GM19324 (cell line): ENCODE data around the gene HLA-DOA.

Experiments
- ATAC-seq: cut with Tn5 transposase; IDR thresholded peaks from one replicate; pipeline ENCODE4 v1.9.1; 2021; ENCODE audit warnings: mild to moderate bottlenecking, moderate library complexity; ENCODE audit not compliant: unreplicated experiment, low FRiP score

The HLA-DOA gene

GRCh38 chr6:32980488-32981038 is 28.8 kb downstream of the HLA-DOA start:
- no peak for ATAC-seq

GRCh38 chr6:32979720-32980487 is 29.5 kb downstream of the HLA-DOA start:
- no peak for ATAC-seq

GRCh38 chr6:32977953-32978324 is 31.5 kb downstream of the HLA-DOA start:
- ATAC-seq = no peak

- ATAC-seq = no peak
Observed at GRCh38 chr6:32977272-32977952, 32.0 kb downstream of the HLA-DOA start.

- no peak for ATAC-seq
Observed at GRCh38 chr6:32976334-32977069, 32.9 kb downstream of the HLA-DOA start.

GRCh38 chr6:32975886-32976285 is 33.5 kb downstream of the HLA-DOA start:
- no peak for ATAC-seq

- ATAC-seq = no peak
Observed at GRCh38 chr6:32974541-32975308, 34.7 kb downstream of the HLA-DOA start.

GRCh38 chr6:32974016-32974333 is 35.4 kb downstream of the HLA-DOA start:
- no peak for ATAC-seq

GRCh38 chr6:32973144-32974015 is 36.0 kb downstream of the HLA-DOA start:
- no peak for ATAC-seq

- ATAC-seq = no peak
Observed at GRCh38 chr6:32972353-32973143, 36.8 kb downstream of the HLA-DOA start.

- peak; percentile 49 for ATAC-seq
Observed at GRCh38 chr6:32971581-32972352, 37.6 kb downstream of the HLA-DOA start.

- ATAC-seq = no peak
Observed at GRCh38 chr6:32971242-32971580, 38.2 kb downstream of the HLA-DOA start.

GRCh38 chr6:32970413-32971241 is 38.8 kb downstream of the HLA-DOA start:
- ATAC-seq = no peak

- ATAC-seq = no peak
Observed at GRCh38 chr6:32969685-32970412, 39.5 kb downstream of the HLA-DOA start.

- no peak for ATAC-seq
Observed at GRCh38 chr6:32968867-32969684, 40.3 kb downstream of the HLA-DOA start.
